Uterus (tissue), 2 donors: ENCODE data around the gene DOCK4.

ENCODE experiments used
- CTCF ChIP-seq, 4 experiments: fragments of 200-600 bp in 2 of 4; fragments of 450-650 bp in 2 of 4; sonication (generic) in 2 of 4; IDR thresholded peaks; one replicate each; pipeline ENCODE4 v1.5.1; 2016 to 2019; ENCODE audit warnings: antibody characterized with exemption in 4 of 4, mild to moderate bottlenecking in 2 of 4, moderate library complexity in 1 of 4
- POLR2A ChIP-seq, 2 donors: fragments of 450-650 bp; IDR thresholded peaks; one replicate each; pipeline ENCODE4 v1.6.1; 2016; ENCODE audit warnings: antibody characterized with exemption in 2 of 2, mild to moderate bottlenecking in 1 of 2, moderate library complexity in 1 of 2

- no peak for TF ChIP-seq POLR2A (IDR thresholded peaks at IDR 0.05)
- no peak for TF ChIP-seq CTCF (IDR thresholded peaks at IDR 0.05)
These were observed 275.1 kb downstream of the DOCK4 start for GRCh38 chr7:111931016-111931517.
